Kidney epithelial cell (primary cell): ENCODE measurements around the gene ARHGAP5. TPM values are rescaled to one million over a fixed set of nuclear protein-coding genes. Genes with fewer than 3 reads are reported as not detected.

ENCODE experiments used
- DNase-seq: peaks from one replicate; pipeline ENCODE4 v3.0.0-alpha.2; 2010; ENCODE audit warnings: low read depth
- H3K27me3 ChIP-seq: 2 replicates; pipeline ENCODE4 v1.6.0; 2011; ENCODE audit warnings: low read length; ENCODE audit not compliant: control insufficient read depth, insufficient read depth
- H3K36me3 ChIP-seq: 2 replicates; pipeline ENCODE4 v1.5.1; 2011; ENCODE audit warnings: low read length; ENCODE audit not compliant: control insufficient read depth, insufficient read depth
- H3K4me3 ChIP-seq: 2 replicates; pipeline ENCODE4 v1.5.1; 2011; ENCODE audit warnings: low read depth, mild to moderate bottlenecking, control low read depth, low read length
- total RNA-seq: library from RNA; depleted of rRNA; stranded (reverse); fragments of >200 nt; gene quantifications from 2 replicates; pipeline ENCODE4 v1.2.3, GENCODE V29; 2015
- TF ChIP-seq, protein P1 (sequence below): IDR thresholded peaks from 2 replicates; pipeline ENCODE4 v1.5.1; 2011; ENCODE audit warnings: mild to moderate bottlenecking, moderate library complexity, low read length, control low read depth, inconsistent platforms; ENCODE audit not compliant: insufficient read depth, poor library complexity, severe bottlenecking

Gene ARHGAP5
- total RNA-seq, 1 donor from 2014 or later: 86.3 TPM

DNA sequence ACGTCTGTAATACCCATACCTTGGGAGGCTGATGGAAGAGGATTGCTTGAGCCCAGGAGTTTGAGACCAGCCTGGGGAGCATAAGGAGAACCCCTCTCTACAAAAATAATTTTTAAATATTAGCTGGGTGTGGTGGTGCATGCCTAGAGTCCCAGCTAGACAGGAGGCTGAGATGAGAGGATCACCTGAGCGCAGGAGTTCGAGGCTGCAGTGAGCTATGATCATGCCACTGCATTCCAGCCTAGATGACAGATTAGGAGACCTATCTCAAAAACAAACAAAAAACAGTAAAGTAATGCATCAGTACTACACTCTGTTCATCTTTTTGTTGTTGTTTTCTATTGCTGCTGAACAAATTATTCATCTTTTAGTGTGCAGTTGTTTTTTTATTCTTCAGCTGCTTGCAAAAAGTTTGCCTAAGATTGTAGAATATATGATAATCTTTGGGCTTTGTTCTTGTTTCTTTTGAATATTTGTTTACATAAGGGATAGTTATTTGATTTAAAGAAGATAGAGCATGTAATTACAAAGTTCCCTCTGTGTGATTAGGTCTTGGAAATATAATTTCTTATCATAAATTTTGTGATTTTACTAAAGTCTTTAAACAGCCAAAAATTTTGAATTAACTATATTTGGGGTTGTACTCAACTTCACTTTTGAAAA lies 8.2 kb downstream of the ARHGAP5 start:
- H3K27me3 ChIP-seq: no peaks in the 10 kb centered on the region
- no peaks in the 10 kb centered on the region for H3K36me3 ChIP-seq
- DNase-seq: no peak
- TF ChIP-seq, protein P1, sequence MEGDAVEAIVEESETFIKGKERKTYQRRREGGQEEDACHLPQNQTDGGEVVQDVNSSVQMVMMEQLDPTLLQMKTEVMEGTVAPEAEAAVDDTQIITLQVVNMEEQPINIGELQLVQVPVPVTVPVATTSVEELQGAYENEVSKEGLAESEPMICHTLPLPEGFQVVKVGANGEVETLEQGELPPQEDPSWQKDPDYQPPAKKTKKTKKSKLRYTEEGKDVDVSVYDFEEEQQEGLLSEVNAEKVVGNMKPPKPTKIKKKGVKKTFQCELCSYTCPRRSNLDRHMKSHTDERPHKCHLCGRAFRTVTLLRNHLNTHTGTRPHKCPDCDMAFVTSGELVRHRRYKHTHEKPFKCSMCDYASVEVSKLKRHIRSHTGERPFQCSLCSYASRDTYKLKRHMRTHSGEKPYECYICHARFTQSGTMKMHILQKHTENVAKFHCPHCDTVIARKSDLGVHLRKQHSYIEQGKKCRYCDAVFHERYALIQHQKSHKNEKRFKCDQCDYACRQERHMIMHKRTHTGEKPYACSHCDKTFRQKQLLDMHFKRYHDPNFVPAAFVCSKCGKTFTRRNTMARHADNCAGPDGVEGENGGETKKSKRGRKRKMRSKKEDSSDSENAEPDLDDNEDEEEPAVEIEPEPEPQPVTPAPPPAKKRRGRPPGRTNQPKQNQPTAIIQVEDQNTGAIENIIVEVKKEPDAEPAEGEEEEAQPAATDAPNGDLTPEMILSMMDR: no peak
- no peak overlapping the region for H3K4me3 ChIP-seq

DNA sequence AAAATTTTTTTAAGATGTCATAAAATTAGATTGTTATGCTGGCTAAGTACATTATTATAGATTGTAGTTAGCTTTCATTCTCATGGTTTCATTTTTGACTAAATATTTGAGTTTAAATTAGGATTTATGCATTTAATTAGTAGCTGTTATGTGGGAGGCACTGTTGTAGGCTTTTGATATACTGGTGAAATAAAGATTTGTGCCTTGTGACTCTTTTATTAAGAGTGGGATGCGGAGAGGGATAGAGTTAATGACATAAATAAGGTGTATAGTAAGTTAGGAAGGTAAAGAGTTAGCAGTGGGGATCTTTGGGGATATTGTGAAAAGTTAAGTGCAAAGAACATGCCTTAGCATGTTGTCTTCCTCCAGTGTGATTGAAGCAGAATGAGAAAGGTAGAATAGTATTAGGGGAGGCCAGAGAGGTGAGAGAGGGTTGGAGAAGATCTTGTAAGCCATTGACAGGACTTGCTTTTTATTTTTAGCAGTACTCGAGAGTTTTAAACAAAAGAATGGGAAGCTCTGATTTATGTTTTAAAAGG lies 8.8 kb downstream of the ARHGAP5 start:
- no peak for DNase-seq
- Histone ChIP-seq H3K4me3 (no peak overlapping the region), H3K36me3 (no peaks in the 10 kb centered on the region), H3K27me3 (no peaks in the 10 kb centered on the region)
- TF ChIP-seq, protein P1: no peak

DNA sequence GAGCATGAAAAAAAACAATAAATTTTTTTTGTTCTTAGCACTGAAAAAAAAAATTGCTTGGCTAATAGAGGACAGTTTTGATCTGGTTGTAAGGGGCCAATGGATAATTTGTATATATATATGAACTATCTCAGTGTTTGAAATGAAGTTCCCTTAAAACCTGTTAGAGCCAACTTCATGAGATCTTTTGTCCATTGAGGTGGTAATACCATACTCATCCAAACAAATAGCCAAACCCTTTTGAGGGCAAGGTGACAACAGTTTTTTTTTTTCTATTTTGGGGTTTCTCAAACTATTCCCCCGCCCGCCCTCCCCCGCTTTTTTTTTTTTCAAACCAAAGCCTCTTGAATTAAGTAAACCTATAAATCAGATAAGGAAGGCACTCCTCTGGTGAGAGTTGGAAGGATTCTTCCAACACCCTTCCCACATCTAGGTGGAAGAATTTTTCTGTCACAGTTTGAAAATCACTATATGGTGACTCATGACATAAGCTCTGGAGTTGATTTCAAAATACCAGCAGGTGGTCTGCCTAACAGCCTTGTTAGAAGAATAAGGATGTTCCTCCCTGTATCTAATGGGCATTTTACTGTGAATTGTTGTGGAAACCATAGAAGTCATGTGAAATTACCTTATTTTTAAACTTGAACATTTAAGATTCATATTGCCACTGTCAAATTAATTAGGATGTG lies 10.2 kb downstream of the ARHGAP5 start:
- DNase-seq: peak; percentile 34
- H3K4me3 ChIP-seq: no peak overlapping the region
- TF ChIP-seq, protein P1: no peak
- H3K36me3 ChIP-seq: no peaks in the 10 kb centered on the region
- no peaks in the 10 kb centered on the region for H3K27me3 ChIP-seq

DNA sequence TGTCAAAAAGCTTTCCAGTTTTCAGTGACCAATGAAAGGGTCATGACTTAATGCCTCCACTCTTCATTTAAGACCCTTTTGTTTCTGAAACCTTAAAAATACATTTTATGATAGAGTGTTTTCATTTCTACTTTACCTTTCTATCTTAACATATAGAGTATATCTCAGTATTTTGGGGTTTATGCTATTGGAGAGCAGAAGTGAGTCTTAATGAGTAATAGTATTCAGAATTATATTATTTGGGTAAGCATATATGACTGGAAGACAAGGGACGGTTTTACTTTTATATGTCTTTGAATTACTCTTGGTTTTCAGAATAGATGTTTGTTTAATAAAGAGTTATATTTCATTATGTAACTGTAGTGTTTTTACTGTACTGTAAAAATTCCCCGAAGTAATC lies 10.8 kb downstream of the ARHGAP5 start:
- no peak overlapping the region for H3K4me3 ChIP-seq
- DNase-seq: no peak
- H3K36me3 ChIP-seq: no peaks in the 10 kb centered on the region
- TF ChIP-seq, protein P1: no peak
- H3K27me3 ChIP-seq: no peaks in the 10 kb centered on the region

DNA sequence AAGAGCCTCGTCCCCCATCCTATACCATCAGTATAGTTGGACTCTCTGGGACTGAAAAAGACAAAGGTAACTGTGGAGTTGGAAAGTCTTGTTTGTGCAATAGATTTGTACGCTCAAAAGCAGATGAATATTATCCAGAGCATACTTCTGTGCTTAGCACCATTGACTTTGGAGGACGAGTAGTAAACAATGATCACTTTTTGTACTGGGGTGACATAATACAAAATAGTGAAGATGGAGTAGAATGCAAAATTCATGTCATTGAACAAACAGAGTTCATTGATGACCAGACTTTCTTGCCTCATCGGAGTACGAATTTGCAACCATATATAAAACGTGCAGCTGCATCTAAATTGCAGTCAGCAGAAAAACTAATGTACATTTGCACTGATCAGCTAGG lies 13.6 kb downstream of the ARHGAP5 start:
- no peaks in the 10 kb centered on the region for H3K36me3 ChIP-seq
- H3K27me3 ChIP-seq: no peaks in the 10 kb centered on the region
- no peak overlapping the region for H3K4me3 ChIP-seq
- no peak for DNase-seq
- TF ChIP-seq, protein P1: no peak
